Ishikawa (cell line): Measurements from ENCODE around the gene PIGZ.

Experiments
- CEBPB ChIP-seq: IDR thresholded peaks from 2 replicates; pipeline ENCODE4 v1.6.1; 2012
- CREB1 ChIP-seq: IDR thresholded peaks from 2 replicates; pipeline ENCODE4 v1.6.1; 2012; ENCODE audit warnings: low read depth
- EGR1 ChIP-seq: IDR thresholded peaks from 2 replicates; pipeline ENCODE4 v1.6.1; 2012
- TCF12 ChIP-seq: IDR thresholded peaks from 2 replicates; pipeline ENCODE4 v1.6.1; 2012; ENCODE audit warnings: low read depth
- YY1 ChIP-seq: IDR thresholded peaks from 2 replicates; pipeline ENCODE4 v1.6.1; 2012; ENCODE audit warnings: low read depth
- TF ChIP-seq, protein P1 (sequence below): IDR thresholded peaks from 2 replicates; pipeline ENCODE4 v1.6.1; 2012

DNA sequence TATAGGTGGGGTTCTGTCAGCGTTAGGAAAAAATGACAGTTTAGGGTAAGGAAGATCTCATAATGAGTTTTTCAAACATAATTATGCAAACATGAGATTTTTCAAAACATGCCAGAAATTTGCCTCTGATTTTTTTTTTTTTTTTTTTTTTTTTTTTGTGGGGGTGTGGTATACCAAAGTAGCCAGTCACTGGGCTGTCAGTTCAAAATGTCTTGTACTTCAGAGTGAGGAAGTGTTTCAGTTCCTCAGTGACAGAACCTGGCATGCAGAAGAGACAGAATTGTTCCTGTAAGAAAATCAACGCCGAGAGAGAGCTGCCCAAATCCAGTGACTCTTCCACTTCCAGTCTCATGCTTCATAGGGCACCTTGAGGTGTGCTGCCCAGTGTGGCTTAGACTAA is 36.0 kb downstream of the PIGZ start:
- no peak for TF ChIP-seq EGR1
- TF ChIP-seq CEBPB: no peak
- no peak for TF ChIP-seq TCF12
- TF ChIP-seq CREB1: no peak
- TF ChIP-seq, protein P1, sequence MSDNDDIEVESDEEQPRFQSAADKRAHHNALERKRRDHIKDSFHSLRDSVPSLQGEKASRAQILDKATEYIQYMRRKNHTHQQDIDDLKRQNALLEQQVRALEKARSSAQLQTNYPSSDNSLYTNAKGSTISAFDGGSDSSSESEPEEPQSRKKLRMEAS: no peak
- no peak for TF ChIP-seq YY1
